Measurements from ENCODE around the gene FASTKD2. TPM values are rescaled to one million over a fixed set of nuclear protein-coding genes. Genes with fewer than 3 reads are reported as not detected.

FASTKD2 gene
- total RNA-seq, 1 donor from 2014 or later, result 28.6 TPM

DNA sequence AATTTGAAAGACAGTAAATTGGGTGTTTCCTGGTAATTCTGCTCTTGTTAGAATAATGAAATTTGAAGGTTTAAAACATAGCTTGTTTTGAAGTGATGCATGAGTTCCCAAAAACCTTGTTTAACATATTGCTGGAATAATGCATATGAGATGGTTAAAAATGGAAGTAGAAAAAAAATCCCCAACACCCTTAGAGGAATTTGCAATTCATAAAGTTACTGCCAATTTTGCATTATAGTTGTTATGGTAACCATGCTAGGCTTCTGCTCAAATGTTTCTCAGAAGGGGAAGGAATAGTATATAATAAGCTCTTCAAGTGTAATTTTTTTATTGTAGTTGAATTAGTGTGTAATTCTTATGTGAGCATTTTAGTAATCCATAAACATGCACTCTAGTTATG lies 49.1 kb downstream of the FASTKD2 start:
- H3K9me3 Mint-ChIP-seq (ENCODE audit: low read depth), result no peaks in the 10 kb centered on the region
- H3K36me3 Mint-ChIP-seq (ENCODE audit: insufficient read depth), result no peaks in the 10 kb centered on the region
- H3K4me1 Mint-ChIP-seq (ENCODE audit: low read depth), result no peaks in the 10 kb centered on the region
- no peak for DNase-seq (ENCODE audit: low spot score, unreplicated experiment)
- peaks cover 42% of the 10 kb centered on the region for H3K27me3 Mint-ChIP-seq
- no peak overlapping the region for H3K4me3 Mint-ChIP-seq (ENCODE audit: low read depth)
- TF ChIP-seq, protein P1, sequence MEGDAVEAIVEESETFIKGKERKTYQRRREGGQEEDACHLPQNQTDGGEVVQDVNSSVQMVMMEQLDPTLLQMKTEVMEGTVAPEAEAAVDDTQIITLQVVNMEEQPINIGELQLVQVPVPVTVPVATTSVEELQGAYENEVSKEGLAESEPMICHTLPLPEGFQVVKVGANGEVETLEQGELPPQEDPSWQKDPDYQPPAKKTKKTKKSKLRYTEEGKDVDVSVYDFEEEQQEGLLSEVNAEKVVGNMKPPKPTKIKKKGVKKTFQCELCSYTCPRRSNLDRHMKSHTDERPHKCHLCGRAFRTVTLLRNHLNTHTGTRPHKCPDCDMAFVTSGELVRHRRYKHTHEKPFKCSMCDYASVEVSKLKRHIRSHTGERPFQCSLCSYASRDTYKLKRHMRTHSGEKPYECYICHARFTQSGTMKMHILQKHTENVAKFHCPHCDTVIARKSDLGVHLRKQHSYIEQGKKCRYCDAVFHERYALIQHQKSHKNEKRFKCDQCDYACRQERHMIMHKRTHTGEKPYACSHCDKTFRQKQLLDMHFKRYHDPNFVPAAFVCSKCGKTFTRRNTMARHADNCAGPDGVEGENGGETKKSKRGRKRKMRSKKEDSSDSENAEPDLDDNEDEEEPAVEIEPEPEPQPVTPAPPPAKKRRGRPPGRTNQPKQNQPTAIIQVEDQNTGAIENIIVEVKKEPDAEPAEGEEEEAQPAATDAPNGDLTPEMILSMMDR (IDR thresholded peaks at IDR 0.05; ENCODE audit: unreplicated experiment), result no peak
- H3K27ac Mint-ChIP-seq, result no peak overlapping the region

DNA sequence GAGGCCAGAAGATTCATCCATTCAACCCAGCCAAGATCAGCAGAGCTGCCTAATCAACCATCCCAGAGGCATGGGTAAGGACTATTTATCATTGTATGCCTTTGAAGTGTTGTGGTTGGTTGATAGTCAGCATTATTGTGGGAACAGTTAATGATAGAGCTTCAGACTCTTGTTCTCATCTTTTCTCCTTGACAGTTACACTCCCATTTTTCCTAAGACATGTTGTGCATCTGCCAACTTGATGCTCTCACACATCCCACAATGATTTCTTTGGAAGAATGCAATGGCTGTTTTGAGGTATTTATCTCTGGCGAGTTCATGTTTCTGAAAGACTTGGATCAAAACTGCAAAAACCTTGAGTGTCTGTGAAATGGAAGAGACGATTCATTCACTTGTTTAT lies 55.4 kb downstream of the FASTKD2 start:
- no peak overlapping the region for H3K4me3 Mint-ChIP-seq (ENCODE audit: low read depth)
- TF ChIP-seq, protein P1 (IDR thresholded peaks at IDR 0.05; ENCODE audit: unreplicated experiment), result no peak
- no peaks in the 10 kb centered on the region for H3K36me3 Mint-ChIP-seq (ENCODE audit: insufficient read depth)
- H3K4me1 Mint-ChIP-seq (ENCODE audit: low read depth), result peaks cover 4% of the 10 kb centered on the region
- no peak for DNase-seq (ENCODE audit: low spot score, unreplicated experiment)
- H3K9me3 Mint-ChIP-seq (ENCODE audit: low read depth), result no peaks in the 10 kb centered on the region
- H3K27me3 Mint-ChIP-seq, result no peaks in the 10 kb centered on the region
- no peak overlapping the region for H3K27ac Mint-ChIP-seq

DNA sequence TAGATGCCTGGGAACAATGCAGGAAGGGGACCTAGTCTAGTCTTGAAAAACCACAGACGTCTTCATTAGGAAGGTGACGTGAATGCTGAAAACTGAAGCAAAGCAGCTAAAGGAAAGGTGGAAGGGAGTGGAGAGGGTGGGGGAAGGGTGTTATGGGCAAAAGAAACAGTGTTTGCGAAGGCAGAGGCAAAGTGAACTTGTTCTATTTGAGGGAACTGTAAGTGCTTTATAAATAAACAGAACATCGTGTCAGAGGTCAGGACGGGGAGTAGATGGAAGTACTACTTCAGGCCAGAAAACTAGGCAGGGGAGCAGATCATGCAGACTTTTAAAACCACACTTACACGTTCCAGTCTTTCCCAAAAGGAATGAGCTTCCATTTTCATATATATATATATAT lies 57.8 kb downstream of the FASTKD2 start:
- TF ChIP-seq, protein P1 (IDR thresholded peaks at IDR 0.05; ENCODE audit: unreplicated experiment), result no peak
- DNase-seq (ENCODE audit: low spot score, unreplicated experiment), result no peak
- Mint-ChIP-seq H3K9me3 (ENCODE audit: low read depth) (no peaks in the 10 kb centered on the region), H3K36me3 (ENCODE audit: insufficient read depth) (no peaks in the 10 kb centered on the region), H3K27ac (no peak overlapping the region), H3K4me3 (ENCODE audit: low read depth) (no peak overlapping the region), H3K4me1 (ENCODE audit: low read depth) (peaks cover 9% of the 10 kb centered on the region), H3K27me3 (no peaks in the 10 kb centered on the region)

DNA sequence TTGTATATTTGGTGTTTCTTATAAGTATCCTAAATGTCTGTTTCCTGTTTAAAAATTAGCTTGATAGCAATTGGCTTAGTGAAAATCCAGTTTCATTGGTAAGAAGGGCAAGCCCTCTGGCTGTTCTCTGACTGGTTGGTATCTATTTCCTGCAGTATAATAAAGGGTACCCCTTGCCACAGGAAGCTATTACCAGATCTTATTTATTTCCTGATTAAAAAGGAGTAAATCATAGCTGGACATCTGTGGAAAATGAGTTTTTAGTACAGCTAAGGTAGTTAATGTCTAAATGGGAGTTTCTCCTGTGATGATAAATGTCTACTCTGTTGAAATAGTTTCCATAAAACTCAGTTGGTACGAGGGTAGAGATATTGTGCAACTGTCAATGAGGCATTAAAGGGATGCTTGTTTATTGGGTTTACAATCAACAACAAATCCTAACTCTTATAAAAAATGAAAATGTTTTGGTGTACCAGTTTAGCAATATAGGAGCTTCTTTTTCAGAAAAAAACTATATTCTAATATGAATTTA lies 58.7 kb downstream of the FASTKD2 start:
- no peak overlapping the region for H3K27ac Mint-ChIP-seq
- H3K36me3 Mint-ChIP-seq (ENCODE audit: insufficient read depth), result no peaks in the 10 kb centered on the region
- DNase-seq (ENCODE audit: low spot score, unreplicated experiment), result no peak
- H3K4me1 Mint-ChIP-seq (ENCODE audit: low read depth), result peaks cover 12% of the 10 kb centered on the region
- TF ChIP-seq, protein P1 (IDR thresholded peaks at IDR 0.05; ENCODE audit: unreplicated experiment), result no peak
- no peaks in the 10 kb centered on the region for H3K9me3 Mint-ChIP-seq (ENCODE audit: low read depth)
- H3K27me3 Mint-ChIP-seq, result no peaks in the 10 kb centered on the region
- H3K4me3 Mint-ChIP-seq (ENCODE audit: low read depth), result no peak overlapping the region

DNA sequence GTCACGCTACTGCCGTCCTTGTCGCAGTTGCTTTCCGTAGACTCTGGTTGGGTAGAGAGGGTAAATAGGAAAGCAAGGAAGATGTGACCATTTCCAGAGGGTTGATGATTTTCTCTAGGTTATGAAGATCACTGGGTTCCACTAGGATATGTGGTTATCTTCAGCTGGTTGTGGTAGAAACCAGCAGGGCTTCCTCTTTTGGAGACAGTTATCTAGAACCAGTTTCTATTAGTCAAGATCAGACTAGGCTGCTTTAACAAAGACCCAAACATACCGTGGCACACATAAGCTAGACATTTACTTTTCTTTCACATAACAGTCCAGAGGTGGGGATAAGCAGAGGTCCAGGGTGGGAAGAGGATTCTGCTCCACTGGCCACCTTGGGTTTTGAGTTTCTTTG lies 59.6 kb downstream of the FASTKD2 start:
- Mint-ChIP-seq H3K36me3 (ENCODE audit: insufficient read depth) (no peaks in the 10 kb centered on the region), H3K4me3 (ENCODE audit: low read depth) (no peak overlapping the region), H3K27me3 (no peaks in the 10 kb centered on the region), H3K4me1 (ENCODE audit: low read depth) (peaks cover 12% of the 10 kb centered on the region), H3K27ac (no peak overlapping the region), H3K9me3 (ENCODE audit: low read depth) (no peaks in the 10 kb centered on the region)
- no peak for DNase-seq (ENCODE audit: low spot score, unreplicated experiment)
- TF ChIP-seq, protein P1 (IDR thresholded peaks at IDR 0.05; ENCODE audit: unreplicated experiment), result no peak

All from progenitor cell of endocrine pancreas (in vitro differentiated cells).